Kidney epithelial cell (primary cell): ENCODE results near the gene PLA2G4A. TPM values are rescaled to one million over a fixed set of nuclear protein-coding genes. Genes with fewer than 3 reads are reported as not detected.

ENCODE experiments used
- DNase-seq: peaks from one replicate; pipeline ENCODE4 v3.0.0-alpha.2; 2010; ENCODE audit warnings: low read depth
- H3K27me3 ChIP-seq: 2 replicates; pipeline ENCODE4 v1.6.0; 2011; ENCODE audit warnings: low read length; ENCODE audit not compliant: control insufficient read depth, insufficient read depth
- H3K36me3 ChIP-seq: 2 replicates; pipeline ENCODE4 v1.5.1; 2011; ENCODE audit warnings: low read length; ENCODE audit not compliant: control insufficient read depth, insufficient read depth
- H3K4me3 ChIP-seq: 2 replicates; pipeline ENCODE4 v1.5.1; 2011; ENCODE audit warnings: low read depth, mild to moderate bottlenecking, control low read depth, low read length
- total RNA-seq: library from RNA; depleted of rRNA; stranded (reverse); fragments of >200 nt; gene quantifications from 2 replicates; pipeline ENCODE4 v1.2.3, GENCODE V29; 2015
- TF ChIP-seq, protein P1 (sequence below): IDR thresholded peaks from 2 replicates; pipeline ENCODE4 v1.5.1; 2011; ENCODE audit warnings: mild to moderate bottlenecking, moderate library complexity, low read length, control low read depth, inconsistent platforms; ENCODE audit not compliant: insufficient read depth, poor library complexity, severe bottlenecking

Gene PLA2G4A
- total RNA-seq, 1 donor from 2014 or later = 0.71 TPM

DNA sequence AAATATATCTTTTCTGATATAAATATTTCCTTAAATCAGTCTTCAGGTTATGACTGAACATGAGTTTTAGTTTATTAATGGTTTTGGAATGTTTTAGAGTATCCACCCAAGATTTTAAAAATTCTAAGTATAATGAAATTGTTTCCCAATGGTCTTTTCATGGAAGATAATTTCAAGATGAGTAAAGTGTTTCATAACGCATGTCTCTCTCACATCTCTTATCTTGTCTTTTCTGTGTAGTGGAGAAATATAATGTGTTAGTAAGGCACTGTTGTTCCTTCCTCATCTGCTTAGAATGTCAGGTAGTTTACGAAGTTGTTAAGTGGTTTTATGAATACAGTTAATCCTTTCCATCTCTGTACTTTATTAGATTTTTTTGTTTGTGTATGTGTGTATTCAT is 49.6 kb downstream of the PLA2G4A start:
- TF ChIP-seq, protein P1, sequence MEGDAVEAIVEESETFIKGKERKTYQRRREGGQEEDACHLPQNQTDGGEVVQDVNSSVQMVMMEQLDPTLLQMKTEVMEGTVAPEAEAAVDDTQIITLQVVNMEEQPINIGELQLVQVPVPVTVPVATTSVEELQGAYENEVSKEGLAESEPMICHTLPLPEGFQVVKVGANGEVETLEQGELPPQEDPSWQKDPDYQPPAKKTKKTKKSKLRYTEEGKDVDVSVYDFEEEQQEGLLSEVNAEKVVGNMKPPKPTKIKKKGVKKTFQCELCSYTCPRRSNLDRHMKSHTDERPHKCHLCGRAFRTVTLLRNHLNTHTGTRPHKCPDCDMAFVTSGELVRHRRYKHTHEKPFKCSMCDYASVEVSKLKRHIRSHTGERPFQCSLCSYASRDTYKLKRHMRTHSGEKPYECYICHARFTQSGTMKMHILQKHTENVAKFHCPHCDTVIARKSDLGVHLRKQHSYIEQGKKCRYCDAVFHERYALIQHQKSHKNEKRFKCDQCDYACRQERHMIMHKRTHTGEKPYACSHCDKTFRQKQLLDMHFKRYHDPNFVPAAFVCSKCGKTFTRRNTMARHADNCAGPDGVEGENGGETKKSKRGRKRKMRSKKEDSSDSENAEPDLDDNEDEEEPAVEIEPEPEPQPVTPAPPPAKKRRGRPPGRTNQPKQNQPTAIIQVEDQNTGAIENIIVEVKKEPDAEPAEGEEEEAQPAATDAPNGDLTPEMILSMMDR = no peak
- no peak for DNase-seq
- H3K27me3 ChIP-seq = no peaks in the 10 kb centered on the region
- no peak overlapping the region for H3K4me3 ChIP-seq
- H3K36me3 ChIP-seq = no peaks in the 10 kb centered on the region

DNA sequence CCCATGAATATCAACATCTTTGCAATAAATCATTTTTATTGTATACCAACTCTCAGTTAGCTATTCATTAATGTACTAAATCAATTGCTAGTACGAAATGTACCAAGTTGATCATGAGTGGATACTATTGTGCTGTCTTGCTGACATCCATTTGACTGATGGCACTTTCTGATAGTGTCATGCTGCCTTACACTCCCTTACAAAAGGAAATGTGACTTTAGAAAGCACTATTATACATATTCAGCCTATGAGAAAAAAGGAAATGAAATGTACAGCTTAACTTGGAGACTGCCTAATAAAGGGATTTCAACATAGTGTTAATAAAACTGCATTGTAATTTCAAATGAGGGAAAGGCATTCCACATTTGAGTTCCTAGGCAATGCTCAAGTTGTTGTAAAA is 52.2 kb downstream of the PLA2G4A start:
- no peak for DNase-seq
- no peaks in the 10 kb centered on the region for H3K27me3 ChIP-seq
- H3K4me3 ChIP-seq = no peak overlapping the region
- TF ChIP-seq, protein P1 = no peak
- no peaks in the 10 kb centered on the region for H3K36me3 ChIP-seq

DNA sequence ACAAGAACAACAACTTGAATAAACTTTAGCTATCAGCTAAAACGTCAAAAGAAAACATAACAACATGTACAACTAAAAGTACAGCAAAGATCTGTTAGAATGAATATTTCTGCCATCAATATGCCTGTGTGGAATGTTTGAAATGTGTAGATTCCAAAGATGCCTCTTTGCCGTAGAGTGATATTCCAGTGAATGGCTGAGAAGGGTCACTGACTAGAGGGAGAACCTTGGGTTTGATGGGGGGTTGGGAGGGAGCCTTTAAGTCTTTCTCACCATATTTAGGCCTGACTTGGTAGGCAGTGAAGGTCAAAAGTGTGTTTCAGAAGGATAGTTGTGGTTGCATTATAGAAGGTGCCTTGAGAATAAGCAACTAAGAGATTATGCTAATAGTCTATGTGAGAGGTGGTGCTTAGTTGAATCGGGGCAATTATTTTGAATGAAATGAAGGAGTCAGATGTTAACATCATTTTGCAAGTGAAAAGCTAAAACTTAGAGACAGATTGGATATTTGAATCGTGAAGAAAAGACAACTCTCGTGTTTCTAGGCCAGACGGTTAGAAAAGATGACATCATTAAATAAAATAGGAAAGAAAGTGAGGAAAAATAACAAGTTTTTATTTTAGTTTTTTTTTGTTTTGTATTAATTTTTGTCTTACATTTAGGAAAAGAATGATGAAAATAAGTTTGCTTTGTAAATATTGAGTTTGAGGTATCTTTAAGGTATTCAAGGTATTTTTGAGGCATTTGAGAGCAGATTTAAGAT is 53.8 kb downstream of the PLA2G4A start:
- DNase-seq = no peak
- TF ChIP-seq, protein P1 = no peak
- no peaks in the 10 kb centered on the region for H3K27me3 ChIP-seq
- H3K4me3 ChIP-seq = no peak overlapping the region
- H3K36me3 ChIP-seq = no peaks in the 10 kb centered on the region

DNA sequence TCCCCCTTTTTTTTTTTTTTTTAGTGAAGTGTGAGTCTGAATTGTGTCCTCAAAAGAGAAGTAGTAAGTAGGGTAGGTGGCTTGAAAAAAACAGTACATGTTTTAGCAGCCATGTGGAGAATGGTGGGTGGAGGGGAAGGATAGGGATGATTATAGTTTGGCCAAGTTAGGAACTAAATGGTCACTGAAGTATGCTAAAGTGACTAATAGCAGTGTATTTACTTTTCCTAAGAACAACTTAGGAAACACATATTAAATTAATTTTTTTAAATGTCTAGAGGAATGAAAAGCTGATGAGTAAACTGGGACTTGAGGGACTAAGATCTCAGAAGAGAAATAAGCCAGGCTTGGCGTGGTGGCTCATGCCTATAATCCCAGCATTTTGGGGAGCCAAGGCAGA is 55.5 kb downstream of the PLA2G4A start:
- H3K36me3 ChIP-seq = no peaks in the 10 kb centered on the region
- no peak for DNase-seq
- no peak overlapping the region for H3K4me3 ChIP-seq
- no peaks in the 10 kb centered on the region for H3K27me3 ChIP-seq
- TF ChIP-seq, protein P1 = no peak

DNA sequence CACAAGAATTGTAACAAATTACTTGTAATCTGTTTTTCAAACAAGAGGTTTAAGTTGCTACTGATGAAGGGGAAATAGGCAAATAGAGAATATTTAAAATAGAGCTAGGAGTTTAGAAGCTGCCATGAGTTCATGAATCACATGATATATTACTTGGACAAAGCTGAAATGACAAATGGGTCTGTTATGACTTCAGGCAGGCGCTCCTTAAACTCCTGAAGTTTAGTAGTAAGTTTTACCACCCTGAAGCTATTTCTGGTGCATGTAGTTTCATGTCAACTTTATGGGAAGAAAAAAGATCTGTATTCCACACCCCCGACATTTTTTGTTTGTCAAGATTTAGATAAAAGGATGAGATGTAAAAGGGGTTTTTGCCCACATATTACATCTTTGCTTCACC is 58.5 kb downstream of the PLA2G4A start:
- Histone ChIP-seq H3K4me3 (no peak overlapping the region), H3K27me3 (no peaks in the 10 kb centered on the region), H3K36me3 (no peaks in the 10 kb centered on the region)
- DNase-seq = no peak
- TF ChIP-seq, protein P1 = no peak

DNA sequence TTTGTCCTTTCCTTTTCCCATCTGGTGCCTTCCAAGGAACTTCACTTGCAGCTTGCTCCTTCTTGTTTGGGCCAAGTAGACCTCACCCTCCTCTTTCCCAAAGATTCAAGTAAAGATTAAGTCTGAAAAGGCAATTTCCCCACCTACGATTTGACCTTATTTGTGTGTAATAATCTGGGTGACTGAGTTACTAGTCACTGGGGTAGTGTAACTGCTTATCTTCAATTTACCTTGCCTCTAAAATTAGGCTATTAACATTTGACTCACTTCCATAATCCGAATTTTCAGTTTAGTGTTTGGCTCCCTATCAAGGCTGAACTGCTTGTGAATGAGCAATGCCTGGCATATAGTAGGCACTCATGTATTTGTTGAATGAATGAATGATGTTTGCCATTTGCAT is 59.6 kb downstream of the PLA2G4A start:
- Histone ChIP-seq H3K4me3 (no peak overlapping the region), H3K27me3 (no peaks in the 10 kb centered on the region), H3K36me3 (no peaks in the 10 kb centered on the region)
- no peak for DNase-seq
- TF ChIP-seq, protein P1 = no peak
